NCI-H510A treated with DMSO at 0.1 percent for 48 hours (cell line): ENCODE data around the gene ERC1.
A peak's percentile ranks its signal among the peaks of the same experiment; 100 is the strongest.
"Not testable (repeated sequence)": the region's sequence is repeated elsewhere in the genome, so short reads cannot be mapped to it uniquely, and the experiment has no call there.

Experiments used
- DNase-seq: peaks from one replicate; lab custom pipeline; 2025; lab: John Stamatoyannopoulos, UW

Gene ERC1

GRCh38 chr12:981961-982360 lies 9.1 kb upstream of the ERC1 start:
- no peak for DNase-seq

GRCh38 chr12:988646-989045 lies 2.4 kb upstream of the ERC1 start:
- no peak for DNase-seq

DNA sequence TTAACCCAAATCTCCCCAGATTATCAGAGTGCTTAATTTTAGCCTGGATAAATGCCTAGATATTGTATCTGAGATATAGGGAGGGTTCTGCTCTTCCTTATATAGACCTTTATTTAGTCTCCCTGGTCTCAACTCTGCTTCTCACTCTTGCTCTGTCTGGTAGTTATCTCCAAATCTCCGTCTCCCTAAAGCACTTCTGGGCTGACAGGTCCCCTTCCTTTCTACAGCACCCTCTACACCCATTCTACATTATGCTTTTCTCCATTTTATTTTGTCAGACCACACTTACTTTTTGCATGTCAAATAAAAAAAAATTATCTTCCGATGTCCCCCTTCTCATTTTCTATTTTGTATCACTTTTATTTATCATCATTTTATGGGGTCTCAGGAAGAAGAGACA lies 2.0 kb upstream of the ERC1 start:
- no peak for DNase-seq

DNA sequence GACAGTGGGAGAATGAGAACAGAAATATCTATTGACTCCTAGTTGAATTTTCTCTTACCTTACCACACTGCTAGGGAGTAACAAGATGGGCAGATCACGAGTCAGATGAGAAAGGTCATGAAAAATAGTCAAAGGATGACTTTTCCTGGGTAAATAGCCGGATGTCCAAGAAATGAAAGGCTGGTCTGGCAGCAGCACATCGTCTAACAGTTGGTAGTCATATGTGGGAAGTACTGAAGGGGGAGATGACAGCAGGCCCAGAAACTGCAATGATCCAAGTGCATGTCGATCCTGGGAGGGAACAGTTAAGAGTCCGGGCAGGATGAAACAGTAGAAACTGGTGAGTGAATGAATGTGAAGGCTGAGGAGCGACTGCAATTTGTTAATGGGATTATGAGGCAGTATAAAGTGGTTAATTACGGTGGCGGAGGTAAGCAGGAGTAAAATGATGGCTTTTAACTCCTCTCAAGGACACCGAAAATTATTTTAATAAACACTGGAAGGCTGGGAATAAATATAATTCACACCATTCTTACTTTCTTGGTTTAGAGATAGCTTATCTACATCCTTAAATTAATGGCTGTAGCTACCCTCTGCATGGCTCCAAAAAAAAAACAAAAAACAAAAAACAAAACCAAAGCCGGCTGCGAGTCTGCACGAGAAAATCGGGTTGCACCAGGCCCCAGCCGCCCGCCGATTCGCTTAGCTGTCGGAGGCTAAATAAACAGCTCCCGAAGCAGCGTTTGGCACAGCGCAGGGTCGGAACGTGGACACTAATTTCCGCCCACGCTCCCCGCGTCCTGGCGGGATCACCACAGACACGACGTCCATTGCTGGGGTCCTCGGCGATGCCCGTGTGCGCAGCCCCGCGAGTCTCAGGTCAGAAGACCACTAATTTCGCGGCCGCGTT lies 1.0 kb upstream of the ERC1 start:
- peak; percentile 30 for DNase-seq

GRCh38 chr12:991350-992333 lies 619 bp downstream of the ERC1 start:
- DNase-seq = peak; percentile 33

- DNase-seq = no peak
Observed at GRCh38 chr12:992647-993046, 1.6 kb downstream of the ERC1 start.

- no peak for DNase-seq
Observed at GRCh38 chr12:996881-997280, 5.9 kb downstream of the ERC1 start.

GRCh38 chr12:997505-997904 lies 6.5 kb downstream of the ERC1 start:
- no peak for DNase-seq

DNA sequence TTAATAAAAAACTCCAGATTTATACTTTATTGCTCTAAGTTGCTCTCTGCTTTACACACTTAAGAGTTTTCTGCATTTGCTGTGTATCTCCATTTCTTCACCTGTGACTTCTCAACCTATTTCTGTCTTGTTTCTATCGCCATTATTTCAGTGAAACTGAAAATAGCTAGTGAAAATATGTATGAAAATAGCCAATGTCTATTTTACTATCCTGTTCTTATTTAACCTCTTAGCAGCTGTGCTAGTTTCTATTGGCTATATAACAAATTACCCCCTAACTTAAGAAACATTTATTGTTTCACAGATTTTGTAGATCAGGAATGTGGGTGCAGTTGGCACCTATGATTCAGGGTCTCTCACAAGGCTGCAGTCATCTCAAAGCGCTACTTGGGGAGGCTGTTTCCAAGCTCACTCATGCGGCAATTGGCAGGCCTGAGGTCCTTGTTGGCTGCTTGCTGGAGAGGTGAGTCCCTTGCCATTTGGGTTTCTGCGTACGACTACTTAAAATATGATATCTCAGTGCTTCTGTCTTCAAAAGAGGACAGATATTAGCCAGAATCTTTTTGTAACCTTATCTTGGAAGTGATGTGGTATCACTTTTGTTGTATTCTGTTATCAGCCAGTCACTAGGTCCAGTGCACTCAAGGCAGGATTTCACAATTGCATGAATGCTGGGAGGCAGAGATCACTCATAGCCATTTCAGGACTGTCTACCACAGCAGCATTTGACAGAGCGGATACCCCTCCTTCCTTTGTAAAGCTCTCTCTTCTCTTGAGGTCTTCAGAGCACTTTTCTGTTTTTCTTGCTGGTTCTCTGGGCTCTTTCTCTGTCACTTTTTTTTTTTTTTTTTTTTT lies 7.2 kb downstream of the ERC1 start:
- no peak for DNase-seq

- not testable (repeated sequence) for DNase-seq
Observed at GRCh38 chr12:999736-1000135, 8.7 kb downstream of the ERC1 start.

DNA sequence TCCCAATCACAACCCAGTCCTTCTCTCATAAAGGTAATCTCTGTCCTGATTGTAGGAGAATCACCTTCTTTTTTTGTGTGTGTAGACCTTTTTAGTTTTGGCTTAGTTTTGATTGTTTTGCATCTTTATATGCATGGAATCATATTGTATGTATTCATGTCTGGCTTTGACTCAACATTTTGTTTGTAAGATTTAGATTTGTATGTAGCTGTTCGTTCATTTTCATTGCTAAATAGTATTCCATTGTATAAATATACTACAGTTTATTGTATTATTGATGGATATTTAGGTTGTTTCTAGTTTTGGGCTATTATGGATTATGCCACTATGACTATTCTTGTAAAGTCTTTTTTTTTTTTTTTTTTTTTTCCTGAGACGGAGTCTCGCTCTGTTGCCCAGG lies 10.5 kb downstream of the ERC1 start:
- no peak for DNase-seq

- no peak for DNase-seq
Observed at GRCh38 chr12:1003600-1004271, 12.7 kb downstream of the ERC1 start.

DNA sequence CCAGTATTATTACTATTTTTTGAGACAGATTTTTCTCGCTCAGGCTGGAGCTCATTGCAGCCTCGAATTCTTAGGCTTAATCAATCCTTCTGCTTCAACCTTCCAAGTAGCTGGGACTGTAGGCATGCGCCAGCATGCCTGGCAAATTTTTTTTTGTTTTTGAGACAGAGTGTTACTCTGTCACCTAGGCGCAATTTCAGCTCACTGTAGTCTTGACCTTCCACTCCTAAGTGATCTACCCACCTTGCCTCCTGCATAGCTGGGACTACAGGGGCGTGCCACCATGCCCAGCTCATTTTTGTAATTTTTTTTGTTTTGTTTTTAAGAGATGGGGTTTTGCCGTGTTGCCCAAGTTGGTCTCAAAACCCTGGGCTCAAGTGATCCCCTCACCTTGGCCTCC lies 15.2 kb downstream of the ERC1 start:
- no peak for DNase-seq

- DNase-seq = no peak
Observed at GRCh38 chr12:1007276-1007675, 16.3 kb downstream of the ERC1 start.

- no peak for DNase-seq
Observed at GRCh38 chr12:1007994-1008393, 17.0 kb downstream of the ERC1 start.

GRCh38 chr12:1011091-1011490 lies 20.1 kb downstream of the ERC1 start:
- no peak for DNase-seq

DNA sequence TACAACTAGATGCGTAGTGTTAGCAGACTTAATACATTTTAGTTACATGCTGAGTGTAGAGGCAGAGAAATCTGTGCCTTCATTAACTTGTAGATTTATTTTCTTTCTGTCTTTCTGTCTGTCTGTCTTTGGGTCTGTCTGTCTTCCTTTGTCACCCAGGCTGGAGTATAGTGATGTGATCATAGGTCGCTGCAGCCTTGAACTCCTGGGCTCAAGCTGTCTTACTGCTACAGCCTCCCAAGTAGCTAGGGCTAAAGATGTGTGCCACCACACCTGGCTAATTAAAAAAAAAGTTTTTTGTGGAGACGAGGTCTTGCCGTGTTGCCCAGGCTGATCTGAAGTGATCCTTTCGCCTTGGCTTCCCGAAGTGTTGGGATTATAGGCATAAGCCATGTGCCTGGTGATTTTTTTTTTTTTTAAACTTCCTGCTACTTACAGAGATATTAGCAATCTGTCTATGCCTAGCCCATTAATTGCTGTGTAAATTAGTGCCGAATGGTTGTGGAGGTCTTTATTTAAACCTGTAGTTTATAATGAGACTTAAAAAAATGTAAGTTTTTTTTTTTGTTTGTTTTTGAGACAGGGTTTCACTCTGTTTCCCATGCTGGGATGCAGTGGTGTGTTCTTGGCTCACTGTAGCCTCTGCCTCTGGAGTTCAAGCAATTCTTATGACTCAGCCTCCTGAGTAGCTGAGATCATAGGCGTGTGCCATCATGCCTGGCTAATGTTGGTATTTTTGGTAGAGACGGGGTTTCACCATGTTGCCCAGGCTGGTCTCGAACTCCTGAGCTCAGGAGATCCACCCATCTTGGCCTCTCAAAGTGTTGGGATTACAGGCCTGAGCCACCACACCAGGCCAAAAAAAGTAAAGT lies 22.8 kb downstream of the ERC1 start:
- DNase-seq = no peak

DNA sequence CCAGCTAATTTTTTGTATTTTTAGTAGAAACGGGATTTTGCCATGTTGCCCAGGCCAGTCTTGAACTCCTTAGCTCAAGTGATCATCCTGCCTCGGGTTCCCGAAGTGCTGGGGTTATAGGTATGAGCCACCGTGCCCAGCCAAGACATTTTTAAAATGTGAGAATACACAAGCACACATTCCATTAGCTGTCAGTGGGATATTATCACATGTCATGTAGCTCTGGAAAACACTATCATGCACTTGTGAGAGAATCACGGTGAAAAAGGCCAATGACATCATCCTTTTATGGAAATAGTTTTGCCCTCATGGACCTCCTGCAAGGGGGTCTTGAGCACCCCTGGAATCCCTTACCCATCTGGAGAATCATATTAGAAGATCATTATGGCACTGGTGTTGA lies 28.3 kb downstream of the ERC1 start:
- DNase-seq = no peak

GRCh38 chr12:1020389-1020788 lies 29.4 kb downstream of the ERC1 start:
- no peak for DNase-seq
